T follicular helper cell (primary cell): ENCODE measurements around the gene COL8A2.

Source experiments
- DNase-seq: peaks from one replicate; pipeline ENCODE4 v3.0.0-alpha.2; 2020; ENCODE audit warnings: low read depth

Gene COL8A2

DNA sequence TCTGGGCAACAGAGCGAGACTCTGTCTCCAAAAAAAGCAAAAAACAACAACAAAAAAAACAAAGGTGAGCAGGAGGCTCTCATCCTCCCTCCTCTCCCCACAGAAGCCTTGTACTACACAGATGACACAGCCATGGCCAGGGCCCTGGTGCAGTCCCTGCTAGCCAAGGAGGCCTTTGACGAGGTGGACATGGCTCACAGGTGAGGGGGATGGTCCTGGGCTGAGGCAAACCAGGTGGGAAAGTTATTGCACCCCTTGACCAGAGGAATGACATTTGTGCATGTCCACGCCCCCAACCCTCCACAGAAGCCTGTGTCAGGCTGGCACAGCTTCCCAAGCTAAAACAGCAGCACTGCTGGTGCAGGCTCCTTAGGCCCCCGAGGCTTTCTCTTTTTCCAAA lies 33.9 kb downstream of the COL8A2 start:
- DNase-seq, result no peak

DNA sequence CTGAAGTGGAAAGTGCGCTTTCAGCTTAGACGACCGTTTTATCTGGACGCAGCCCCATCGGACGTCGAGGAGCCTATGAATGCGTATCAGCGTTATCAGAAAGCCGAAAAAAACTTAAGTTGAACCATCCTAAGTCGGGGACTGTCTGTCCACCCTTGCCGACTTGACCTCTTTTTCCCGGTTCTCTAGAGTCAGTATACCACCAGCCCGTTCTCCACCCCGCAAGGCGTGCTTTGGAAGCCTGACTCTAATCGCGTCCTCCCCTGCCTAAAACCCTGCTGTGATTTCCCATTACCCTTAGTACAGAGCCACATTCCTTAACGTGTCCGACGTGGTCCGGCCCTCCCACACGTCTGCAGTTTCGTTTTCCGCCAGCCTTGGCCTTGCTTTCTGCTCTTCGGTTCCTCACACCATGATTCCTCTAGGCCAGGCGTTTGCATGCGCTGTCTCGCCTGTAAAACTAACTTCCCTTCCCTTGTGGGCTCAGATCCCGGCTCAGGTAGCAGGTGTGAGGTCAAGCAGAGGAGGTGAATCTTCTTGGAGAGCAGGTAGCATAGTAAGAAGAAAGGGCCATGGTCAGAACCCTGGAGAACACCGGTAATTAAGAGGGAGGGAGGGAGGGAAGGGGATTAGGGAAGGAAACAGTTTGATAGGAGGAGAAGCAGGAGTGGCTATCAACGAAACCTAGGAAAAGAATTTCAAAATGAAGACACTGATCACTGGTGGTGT lies 35.5 kb downstream of the COL8A2 start:
- DNase-seq, result no peak

DNA sequence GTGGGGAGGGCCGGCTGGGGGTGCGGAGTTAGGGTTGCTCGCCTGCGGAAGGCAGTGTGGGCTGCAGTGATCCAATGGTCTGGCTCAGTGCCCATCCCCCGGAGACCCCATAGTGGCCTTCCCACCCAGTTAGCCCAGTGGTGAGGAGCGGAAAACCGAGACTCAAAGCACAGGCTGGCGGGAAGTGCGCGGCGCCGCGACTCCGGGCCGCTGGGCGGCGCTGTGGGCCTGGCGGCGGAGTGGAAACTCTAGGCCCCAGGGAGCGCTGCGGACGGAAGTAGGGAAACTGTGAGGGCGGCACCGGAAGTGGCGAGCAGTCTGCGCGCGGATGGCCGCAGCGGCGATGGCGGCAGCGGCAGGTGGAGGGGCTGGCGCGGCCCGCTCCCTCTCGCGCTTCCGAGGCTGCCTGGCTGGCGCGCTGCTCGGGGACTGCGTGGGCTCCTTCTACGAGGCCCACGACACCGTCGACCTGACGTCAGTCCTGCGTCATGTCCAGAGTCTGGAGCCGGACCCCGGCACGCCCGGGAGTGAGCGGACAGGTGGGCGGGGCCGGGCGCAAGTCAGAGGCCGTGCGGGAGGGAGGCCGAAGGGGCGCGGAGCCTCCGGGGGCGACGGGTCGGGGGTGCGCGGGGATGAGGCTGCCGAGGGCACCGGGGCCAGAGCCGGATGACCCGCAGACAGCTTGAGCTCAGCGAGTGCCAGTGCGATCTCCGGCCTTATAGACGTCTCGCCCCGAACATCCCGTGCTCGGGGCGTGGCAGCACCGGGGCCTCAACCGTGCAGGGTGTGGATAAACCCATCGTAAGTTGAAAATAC lies 36.2 kb downstream of the COL8A2 start, which contains the start of gene ADPRS:
ADPRS (plus strand) TSS at position 316 of the 816 bp plus-strand sequence; CDS start at position 329, 13 bp downstream.
- peak; percentile 85 for DNase-seq

DNA sequence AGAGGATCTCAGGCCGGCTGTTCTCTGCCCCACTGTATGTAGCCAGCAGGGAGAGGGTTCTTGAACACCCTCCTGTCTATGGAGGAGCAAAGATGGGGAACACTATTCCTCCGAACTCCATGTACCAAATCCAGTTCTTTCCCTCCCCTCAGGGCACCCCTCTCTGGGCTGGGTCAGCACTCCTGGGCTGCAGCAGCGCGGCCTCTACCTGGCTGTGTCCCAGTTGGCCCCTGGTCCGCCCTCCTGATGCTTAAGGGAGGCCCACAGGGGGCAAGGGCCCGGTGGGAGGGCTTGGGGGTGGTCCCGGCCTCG lies 36.8 kb downstream of the COL8A2 start:
- DNase-seq, result no peak

DNA sequence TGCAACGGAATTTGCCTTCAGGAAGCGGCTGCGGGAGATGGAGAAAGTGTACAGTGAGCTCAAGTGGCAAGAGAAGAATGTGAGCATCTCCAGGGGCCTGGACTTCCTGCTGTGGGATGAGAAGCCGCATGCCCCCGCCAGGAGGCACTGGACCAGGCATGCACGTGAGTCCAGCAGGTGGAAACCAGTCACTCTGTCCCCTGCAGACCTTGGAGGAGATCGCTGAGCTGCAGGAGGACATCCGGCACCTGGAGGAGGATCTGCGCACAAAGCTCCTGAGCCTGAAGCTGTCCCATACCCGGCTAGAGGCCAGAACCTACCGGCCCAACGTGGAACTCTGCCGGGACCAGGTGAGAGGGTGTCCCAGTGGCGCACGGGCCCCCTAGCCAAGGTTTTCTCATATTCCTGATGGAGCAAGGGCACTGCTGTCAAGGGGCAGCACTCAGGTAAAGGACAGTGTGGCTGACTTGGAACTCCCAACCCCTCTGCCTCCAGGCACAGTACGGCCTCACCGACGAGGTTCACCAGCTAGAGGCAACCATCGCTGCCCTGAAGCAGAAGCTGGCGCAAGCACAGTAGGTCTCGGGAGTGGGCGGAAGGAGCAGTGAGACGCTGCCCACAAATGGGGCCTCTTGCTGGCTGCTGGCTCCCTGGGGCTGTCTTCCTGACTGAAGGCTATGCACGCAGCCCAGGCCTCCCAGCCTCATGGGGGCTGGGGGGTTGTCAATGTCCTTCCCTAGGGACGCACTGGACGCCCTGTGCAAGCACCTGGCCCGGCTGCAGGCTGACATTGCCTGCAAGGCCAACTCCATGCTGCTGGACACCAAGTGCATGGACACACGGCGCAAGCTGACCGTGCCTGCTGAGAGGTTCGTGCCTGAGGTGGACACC lies 37.5 kb downstream of the COL8A2 start:
- no peak for DNase-seq

DNA sequence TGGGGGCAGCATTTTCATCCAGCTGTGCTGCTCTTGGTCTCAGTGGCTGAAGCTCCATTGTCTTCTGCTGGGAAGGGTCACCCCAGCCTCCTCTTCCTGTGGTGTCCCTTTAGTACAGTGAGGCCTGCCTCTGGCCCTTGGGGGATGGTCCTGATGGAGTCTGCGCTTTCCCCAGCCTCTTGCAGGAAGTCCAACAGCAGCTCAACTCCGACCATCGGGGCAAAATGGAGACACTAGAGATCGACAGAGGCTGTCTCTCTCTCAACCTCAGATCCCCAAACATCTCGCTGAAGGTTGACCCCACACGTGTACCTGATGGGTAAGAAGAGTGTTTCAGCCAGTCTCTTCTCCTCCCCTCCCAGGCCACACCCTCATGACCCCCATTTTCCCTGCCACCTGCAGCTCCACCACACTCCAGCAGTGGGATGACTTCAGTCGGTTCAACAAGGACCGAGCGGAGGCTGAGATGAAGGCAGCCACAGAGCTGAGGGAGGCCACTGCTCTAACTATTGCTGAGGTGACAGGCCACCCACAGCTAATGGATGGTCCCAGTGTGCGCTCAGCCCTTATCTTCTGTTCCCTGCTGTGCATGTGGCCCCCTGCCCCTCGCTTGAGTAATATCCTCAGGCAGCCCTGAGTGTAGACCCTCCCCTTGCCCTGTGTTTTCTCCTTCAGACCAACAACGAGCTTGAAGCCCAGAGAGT lies 38.3 kb downstream of the COL8A2 start:
- DNase-seq, result no peak

DNA sequence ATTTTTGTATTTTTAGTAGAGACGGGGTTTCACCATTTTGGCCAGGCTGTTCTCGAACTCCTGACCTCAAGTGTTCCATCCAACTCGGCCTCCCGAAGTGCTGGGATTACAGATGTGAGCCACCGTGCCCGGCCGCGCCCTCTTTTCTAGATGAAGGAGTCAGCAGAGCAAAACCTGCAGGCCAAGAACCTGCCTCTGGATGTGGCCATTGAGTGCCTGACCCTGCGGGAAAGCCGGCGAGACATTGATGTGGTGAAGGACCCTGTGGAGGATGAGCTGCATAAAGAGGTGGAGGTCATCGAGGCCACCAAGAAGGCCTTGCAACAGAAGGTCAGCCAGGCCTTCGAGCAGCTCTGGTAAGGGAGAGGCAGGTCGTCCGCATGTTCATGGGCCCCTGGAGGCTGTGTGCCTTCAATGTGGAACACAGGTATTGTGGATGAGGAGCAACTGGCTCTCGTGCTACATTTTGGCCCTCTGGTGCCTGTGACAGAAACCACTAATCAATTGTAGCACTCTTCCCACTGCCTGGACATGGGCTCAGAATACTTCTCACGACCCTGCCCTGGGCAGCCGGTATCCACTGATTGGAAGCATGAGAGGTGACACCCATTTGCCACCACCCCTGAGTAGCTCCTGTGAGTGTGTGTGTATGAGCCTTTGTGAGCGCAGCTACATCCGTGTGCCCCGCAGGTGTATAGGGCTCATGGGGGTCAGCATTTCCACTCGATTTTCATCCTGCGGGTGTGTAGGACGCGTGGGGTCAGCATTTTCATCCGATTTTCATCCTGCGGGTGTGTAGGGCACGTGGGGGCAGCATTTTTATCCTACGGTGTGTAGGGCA lies 39.1 kb downstream of the COL8A2 start:
- no peak for DNase-seq

DNA sequence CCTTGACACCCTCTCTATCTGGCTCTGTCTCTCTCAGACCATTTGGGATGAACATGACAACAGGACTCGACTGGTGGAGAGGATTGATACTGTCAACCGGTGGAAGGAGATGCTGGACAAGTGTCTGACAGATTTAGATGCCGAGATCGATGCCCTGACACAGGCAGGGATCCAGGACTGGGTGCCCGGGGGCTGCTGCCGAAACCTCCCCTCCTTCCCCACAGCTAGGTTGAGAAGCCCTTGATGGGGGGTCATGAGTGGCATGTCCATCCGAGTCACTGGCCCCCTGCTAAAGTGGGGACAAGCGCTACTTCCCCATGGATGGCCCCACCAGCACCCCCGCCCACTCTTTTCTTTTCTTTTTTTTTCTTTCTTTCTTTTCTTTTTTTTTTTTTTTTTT lies 39.9 kb downstream of the COL8A2 start:
- DNase-seq, result no peak

DNA sequence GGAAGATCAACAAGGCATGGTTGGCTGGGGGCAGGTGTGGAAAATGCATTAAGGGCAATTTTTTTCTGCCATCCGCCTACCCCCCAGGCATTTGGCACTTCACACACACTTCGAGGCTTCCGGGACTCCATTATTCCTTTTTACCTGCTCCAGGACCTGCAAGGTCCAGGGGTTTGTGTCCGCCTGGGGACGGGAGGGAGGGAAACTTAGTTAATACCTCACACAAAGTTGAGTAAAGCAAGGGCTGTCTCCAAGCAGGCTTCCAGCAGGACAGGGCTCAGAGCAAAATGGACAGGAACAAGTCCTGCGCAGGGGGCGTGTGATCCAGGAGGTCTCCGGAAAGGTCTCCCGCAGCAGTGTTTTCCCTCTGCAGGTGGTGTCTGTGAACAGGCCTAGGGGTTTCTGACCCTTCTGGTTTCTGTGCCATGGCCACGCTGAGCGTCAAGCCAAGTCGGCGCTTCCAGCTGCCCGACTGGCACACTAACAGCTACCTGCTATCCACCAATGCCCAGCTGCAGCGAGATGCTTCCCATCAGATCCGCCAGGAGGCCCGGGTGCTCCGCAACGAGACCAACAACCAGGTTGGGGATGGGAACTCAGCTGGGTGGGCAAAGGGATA lies 40.4 kb downstream of the COL8A2 start:
- DNase-seq, result no peak

DNA sequence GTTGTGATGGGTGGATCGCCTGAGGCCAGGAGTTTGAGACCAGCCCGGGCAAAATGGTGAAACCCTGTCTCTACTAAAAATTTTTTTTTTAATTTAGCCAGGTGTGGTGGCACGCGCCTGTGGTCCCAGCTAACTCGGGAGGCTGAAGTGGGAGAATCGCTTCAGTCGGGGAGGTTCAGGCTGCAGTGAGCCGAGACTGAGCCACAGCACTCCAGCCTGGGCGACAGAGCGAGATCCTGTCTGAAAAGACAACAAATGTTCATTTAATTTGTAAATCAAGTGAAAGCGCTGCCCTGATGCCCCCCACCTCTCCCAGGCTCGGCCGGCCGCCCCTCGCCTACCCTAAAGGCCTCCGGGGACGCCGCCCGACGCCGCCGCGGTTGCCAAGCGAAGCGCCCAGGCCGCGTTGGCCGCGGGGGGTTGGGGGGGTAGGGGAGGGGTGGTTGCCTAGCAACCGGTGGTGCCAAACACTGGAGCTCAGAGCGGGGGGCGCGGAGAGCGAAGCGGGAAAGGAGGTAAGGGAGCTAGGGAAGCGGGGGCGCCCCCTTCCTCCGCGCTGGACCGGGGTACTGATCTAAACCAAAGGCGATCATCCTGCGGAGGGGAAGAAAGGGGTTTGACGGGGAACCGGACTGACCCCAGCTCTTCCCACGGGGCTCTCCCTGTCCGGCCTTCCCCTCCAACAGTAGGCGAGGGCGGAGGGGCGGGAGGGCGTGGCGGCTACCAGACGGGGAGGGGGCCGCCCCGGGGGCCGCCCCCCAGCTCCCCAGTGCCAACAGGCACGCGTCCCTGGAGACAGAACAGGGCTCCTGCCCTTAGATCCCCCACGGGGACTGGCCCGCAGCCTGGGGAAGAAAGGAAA lies 41.2 kb downstream of the COL8A2 start, which contains the start of gene TEKT2:
TEKT2 (plus strand) TSS at position 460 of the 862 bp plus-strand sequence. CDS start 828 bp downstream, outside the sequence.
- no peak for DNase-seq

DNA sequence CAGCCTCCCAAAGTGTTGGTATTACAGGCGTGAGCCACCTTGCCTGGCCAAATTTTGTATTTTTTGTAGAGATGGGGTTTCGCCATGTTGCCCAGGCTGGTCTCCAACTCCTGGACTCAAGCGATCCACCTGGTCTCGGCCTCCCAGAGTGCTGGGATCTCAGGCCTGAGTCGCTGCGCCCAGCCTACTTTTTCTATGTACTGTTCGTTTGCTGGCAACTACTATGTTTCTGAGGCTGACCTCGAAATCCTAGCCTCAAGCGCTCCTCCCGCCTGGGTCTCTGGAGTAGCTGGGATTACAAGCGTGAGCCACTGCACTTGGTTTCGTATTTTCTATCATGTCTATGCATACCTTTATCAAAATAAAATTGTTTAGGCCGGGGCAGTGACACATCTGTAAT lies 41.8 kb downstream of the COL8A2 start:
- DNase-seq, result no peak

DNA sequence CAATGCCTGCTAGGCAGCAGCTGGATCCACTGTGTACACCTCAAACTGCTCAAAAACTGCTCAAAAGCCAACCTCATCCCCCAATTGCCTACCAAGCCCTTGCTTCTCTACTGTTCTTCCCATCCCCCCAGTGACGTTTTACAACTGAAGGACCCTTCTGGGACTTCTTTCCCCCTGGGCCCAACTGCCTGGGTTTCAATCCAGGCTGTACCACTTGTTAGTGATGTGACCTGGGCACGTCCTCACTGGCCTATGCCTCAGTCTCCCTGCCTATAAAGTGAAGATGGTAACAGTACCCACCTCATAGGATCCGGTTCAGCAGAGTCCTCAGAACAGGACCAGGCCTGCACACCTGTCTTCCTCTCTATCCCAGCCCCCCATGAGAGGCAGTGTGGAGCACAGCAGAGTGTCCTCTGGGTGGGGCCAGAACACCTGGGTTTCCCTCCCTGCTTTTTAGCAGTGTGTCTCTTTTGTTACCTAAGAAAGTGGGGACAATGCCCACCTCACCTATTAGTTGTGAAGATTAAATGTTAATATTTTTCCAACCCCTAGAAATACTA lies 43.0 kb downstream of the COL8A2 start:
- DNase-seq, result no peak

DNA sequence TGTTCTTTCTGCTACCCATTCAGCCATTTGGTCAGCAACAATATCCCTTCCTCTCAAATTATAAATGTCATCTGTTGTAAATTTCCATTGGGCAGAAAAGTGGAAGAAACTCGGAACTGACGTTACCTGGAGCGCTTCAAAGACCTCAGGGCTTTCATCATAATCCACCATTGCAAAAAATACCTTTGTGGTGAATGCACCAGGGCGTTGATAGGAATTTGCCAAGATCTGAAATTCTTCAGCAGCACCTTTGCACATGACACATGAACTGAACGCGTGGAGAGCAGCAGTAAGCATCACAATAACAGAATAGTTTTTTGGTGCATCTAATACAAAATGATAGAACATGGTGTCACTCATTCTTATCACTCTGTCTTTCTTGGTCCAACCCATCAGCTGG lies 44.2 kb downstream of the COL8A2 start:
- DNase-seq, result no peak

DNA sequence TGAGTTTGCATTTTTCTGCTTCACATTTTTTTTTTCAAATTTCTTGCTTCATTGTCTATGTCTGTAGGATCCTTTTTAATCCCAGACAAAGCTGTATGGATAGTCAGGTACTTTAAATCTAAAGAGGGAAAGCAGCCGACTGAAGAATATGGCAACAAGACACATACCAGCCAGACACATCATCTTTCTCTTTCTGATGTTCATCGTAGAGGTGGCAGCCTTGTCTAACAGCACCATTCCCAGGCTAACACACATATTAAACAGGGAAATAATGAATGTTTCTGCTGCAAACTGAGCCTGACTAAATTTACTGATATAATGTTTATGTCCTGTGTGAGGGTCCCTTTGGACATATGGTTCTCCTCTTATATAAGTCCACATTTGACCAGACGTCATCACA lies 44.8 kb downstream of the COL8A2 start:
- DNase-seq, result no peak

DNA sequence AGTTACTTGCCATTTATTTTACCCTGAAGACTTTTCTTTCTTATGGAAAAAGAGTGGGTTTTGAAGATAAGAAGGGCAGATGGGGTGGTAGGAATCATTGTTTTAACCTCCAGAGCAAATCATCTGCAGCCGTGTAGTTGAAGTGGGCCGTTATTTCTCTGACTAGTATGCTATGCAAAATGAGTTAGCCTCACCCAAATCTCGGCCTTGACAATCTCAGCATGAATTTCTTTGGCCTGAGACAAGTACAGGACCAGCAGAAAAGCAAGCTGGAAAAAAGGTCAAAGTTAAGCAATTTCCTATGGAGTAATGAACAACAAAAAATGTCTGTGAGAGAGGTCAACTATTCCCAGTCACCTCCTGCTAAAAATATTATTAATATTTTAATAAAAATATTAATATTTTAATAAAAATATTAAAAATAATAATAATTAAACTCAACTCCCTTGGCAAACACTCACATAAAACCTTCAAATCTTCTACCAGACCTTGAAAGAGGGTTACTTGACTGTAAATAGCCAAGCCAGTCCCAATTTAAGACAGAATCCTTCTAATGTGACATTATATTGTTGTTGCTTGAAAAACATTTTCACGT lies 47.9 kb downstream of the COL8A2 start:
- DNase-seq, result no peak

DNA sequence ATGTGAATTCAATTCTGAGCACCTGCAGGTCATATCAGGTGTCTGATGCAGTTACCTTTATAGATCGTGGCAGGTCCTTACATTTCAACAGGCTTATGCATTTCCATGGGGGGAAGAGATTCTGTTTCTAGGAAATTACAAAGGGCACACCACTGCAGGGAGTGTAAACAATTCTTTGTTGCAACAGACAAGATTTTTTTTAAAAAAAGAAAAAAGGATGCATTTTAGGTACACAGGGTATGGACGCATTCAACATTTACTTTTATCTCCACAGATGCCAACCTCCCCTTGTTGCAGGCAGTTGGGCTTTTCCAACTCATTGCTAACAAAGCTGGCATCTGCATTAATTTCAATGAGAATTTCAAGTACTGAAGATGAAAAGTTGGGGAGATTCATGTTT lies 54.7 kb downstream of the COL8A2 start:
- DNase-seq, result no peak

DNA sequence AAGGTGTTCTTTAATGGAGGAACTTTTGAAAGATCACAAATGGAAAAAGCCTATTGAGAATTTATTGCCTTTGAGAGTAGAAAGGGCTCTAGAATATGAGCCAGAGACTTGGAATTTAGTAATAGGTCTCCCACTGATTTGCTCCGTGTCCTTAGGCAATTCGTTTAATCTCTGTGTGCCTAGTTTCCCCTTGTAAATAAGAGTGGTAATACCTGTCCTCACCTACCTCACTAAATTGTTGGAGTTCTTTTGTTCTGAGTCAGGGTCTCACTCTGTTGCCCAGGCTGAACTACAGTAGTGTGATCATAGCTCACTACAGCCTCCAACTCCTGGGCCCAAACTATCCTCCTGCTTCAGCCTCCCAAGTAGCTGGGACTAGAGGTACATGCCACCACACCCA lies 56.2 kb downstream of the COL8A2 start:
- DNase-seq, result no peak

DNA sequence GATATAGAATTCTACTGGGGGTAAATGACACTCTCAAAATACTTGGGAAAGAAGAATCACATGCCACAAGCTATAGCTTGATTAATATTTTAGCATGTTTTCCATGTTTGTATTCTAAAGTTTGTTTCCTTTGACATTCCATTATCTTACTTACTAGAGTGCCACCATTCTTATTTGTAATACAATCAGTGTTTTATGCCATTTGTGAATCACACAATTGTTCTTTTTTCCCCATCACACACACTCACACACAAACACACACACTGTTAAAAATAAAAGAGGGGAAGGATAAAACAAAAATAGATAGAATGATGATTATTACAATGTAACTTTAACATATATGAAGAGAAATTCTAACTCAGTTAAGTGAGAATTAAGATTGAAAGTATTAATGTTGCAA lies 57.2 kb downstream of the COL8A2 start:
- DNase-seq, result no peak

DNA sequence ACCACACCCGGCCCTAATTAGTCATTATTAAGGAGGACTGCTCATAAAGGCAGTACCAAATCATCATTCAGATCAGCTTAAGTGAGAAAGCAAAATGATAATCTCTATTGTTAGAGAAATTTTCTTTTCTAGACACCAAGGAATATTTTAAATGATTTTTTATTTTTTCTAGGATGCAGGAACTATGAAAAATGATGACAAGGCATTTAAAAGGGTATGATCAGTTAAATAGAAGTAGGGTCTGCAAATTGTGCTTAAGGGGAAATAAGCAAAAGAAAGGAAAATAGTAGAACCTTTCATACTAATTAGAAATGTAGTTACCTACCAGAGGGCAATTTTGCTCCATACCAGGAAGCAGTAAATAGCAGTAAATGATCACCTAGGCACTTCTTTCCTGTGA lies 62.7 kb downstream of the COL8A2 start:
- DNase-seq, result no peak
